H1 (cell line): ENCODE measurements around the gene GSTO1. TPM values are rescaled to one million over a fixed set of nuclear protein-coding genes. Genes with fewer than 3 reads are reported as not detected.

Source experiments
- CTCF ChIA-PET: fragments of 300-600 bp; sonication (Branson Sonifier 250); formaldehyde crosslinking; loops from one replicate; lab custom pipeline; 2021; ENCODE audit not compliant: partially characterized antibody; lab: Charles Lee
- POLR2A ChIA-PET: fragments of 300-600 bp; sonication (Branson Sonifier 250); formaldehyde crosslinking; loops from one replicate; lab custom pipeline; 2021; ENCODE audit warnings: inconsistent platforms; ENCODE audit not compliant: partially characterized antibody; lab: Charles Lee
- DNase-seq, 2 experiments: peaks; one replicate each; pipeline versions ENCODE4 v3.0.0 to v3.0.0-alpha.2; 2010 to 2022; ENCODE audit warnings: low spot score in 2 of 2, low read depth in 1 of 2, mixed read lengths in 1 of 2
- FAIRE-seq: peaks from 2 replicates; lab custom pipeline; 2011; peaks lifted over from hg19 to GRCh38; lab: Jason Lieb, UNC
- H2AFZ ChIP-seq: 2 replicates; pipeline ENCODE4 v1.8.1; 2012; ENCODE audit warnings: low read length, inconsistent platforms
- H2AK5ac ChIP-seq: 2 replicates; pipeline ENCODE4 v1.6.1; 2013; ENCODE audit warnings: low read depth, low read length
- H2BK120ac ChIP-seq: replicated peaks from 2 replicates; pipeline ENCODE3; 2013; ENCODE audit warnings: low read depth, low read length, inconsistent platforms
- H2BK12ac ChIP-seq: 2 replicates; pipeline ENCODE4 v1.6.1; 2013; ENCODE audit warnings: low read depth, low read length
- H2BK15ac ChIP-seq: 2 replicates; pipeline ENCODE4 v1.6.1; 2013; ENCODE audit warnings: low read length
- H2BK20ac ChIP-seq: 2 replicates; pipeline ENCODE4 v1.6.1; 2013; ENCODE audit warnings: low read length
- H2BK5ac ChIP-seq: 2 replicates; pipeline ENCODE4 v1.6.1; 2013; ENCODE audit warnings: low read depth, low read length
- H3K14ac ChIP-seq: 2 replicates; pipeline ENCODE4 v1.6.1; 2013; ENCODE audit warnings: inconsistent platforms; ENCODE audit not compliant: insufficient read length
- H3K18ac ChIP-seq: 2 replicates; pipeline ENCODE4 v1.6.1; 2013; ENCODE audit warnings: low read length; ENCODE audit errors: extremely low read depth
- H3K23ac ChIP-seq: 2 replicates; pipeline ENCODE4 v1.6.1; 2013; ENCODE audit warnings: inconsistent platforms; ENCODE audit not compliant: insufficient read length
- H3K23me2 ChIP-seq: 2 replicates; pipeline ENCODE4 v1.6.1; 2013; ENCODE audit warnings: low read depth, low read length
- H3K27ac ChIP-seq: 2 replicates; pipeline ENCODE4 v1.6.1; 2011; ENCODE audit warnings: low read depth, low read length, inconsistent platforms
- H3K27me3 ChIP-seq, 4 experiments: replicated peaks in 1 of 4; 1 replicate in 1 of 4; 2 replicates in 3 of 4; pipeline versions ENCODE4 v1.6.1 to v1.8.1; 2011 to 2013; ENCODE audit warnings: low read length in 3 of 4, mild to moderate bottlenecking in 3 of 4, inconsistent platforms in 2 of 4, mixed read lengths in 2 of 4, moderate library complexity in 1 of 4; ENCODE audit not compliant: control insufficient read depth in 3 of 4, insufficient read depth in 3 of 4; ENCODE audit errors: extremely low read depth in 1 of 4
- H3K36me3 ChIP-seq, 4 experiments: 2 replicates each; pipeline versions ENCODE4 v1.6.1 to v1.8.1; 2011 to 2013; ENCODE audit warnings: mild to moderate bottlenecking in 4 of 4, low read length in 3 of 4, moderate library complexity in 2 of 4, control low read depth in 1 of 4, inconsistent platforms in 1 of 4; ENCODE audit not compliant: insufficient read depth in 4 of 4, control insufficient read depth in 2 of 4
- H3K4ac ChIP-seq: replicated peaks from 2 replicates; pipeline ENCODE3; 2013; ENCODE audit warnings: low read length, low read depth, mixed read lengths, inconsistent platforms; ENCODE audit not compliant: insufficient read length
- H3K4me1 ChIP-seq, 4 experiments: replicated peaks in 1 of 4; 1 replicate in 1 of 4; 2 replicates in 3 of 4; pipeline versions ENCODE4 v1.6.1 to v1.8.1; 2011 to 2013; ENCODE audit warnings: low read length in 3 of 4, inconsistent platforms in 2 of 4, mixed read lengths in 1 of 4; ENCODE audit not compliant: insufficient read depth in 4 of 4, control insufficient read depth in 3 of 4
- H3K4me2 ChIP-seq, 2 experiments: 2 replicates each; pipeline versions ENCODE4 v1.6.1 to v1.8.1; 2011 to 2013; ENCODE audit warnings: low read depth in 2 of 2, low read length in 2 of 2, control low read depth in 1 of 2, inconsistent platforms in 1 of 2, mild to moderate bottlenecking in 1 of 2; ENCODE audit not compliant: insufficient read depth in 1 of 2
- H3K4me3 ChIP-seq, 4 experiments: fragments of 200-600, 300-600 bp in 1 of 4; sonication (generic), shearing (Covaris generic), sonication (Bioruptor Twin) in 1 of 4; 2 replicates each; pipeline versions ENCODE4 v1.5.1 to v1.8.1; 2011 to 2016; ENCODE audit warnings: low read length in 4 of 4, low read depth in 3 of 4, control low read depth in 2 of 4, inconsistent platforms in 2 of 4, mild to moderate bottlenecking in 2 of 4, mixed read lengths in 1 of 4, moderate library complexity in 1 of 4; ENCODE audit not compliant: insufficient read depth in 2 of 4; ENCODE audit errors: extremely low read depth in 1 of 4
- H3K56ac ChIP-seq: replicated peaks from 2 replicates; pipeline ENCODE3; 2013; ENCODE audit warnings: low read depth, mild to moderate bottlenecking, mixed read lengths, low read length, inconsistent platforms; ENCODE audit not compliant: insufficient read length
- H3K79me1 ChIP-seq: 2 replicates; pipeline ENCODE4 v1.6.1; 2013; ENCODE audit warnings: low read depth, low read length, control low read depth
- H3K79me2 ChIP-seq, 2 experiments: 2 replicates each; pipeline versions ENCODE4 v1.6.1 to v1.8.1; 2012 to 2013; ENCODE audit warnings: low read length in 2 of 2, mild to moderate bottlenecking in 2 of 2, inconsistent platforms in 1 of 2; ENCODE audit not compliant: insufficient read depth in 2 of 2, control insufficient read depth in 1 of 2
- H3K9ac ChIP-seq, 4 experiments: replicated peaks in 1 of 4; 1 replicate in 1 of 4; 2 replicates in 3 of 4; pipeline versions ENCODE4 v1.6.1 to v1.8.1; 2011 to 2013; ENCODE audit warnings: low read depth in 3 of 4, low read length in 3 of 4, control low read depth in 2 of 4, mild to moderate bottlenecking in 2 of 4, moderate library complexity in 2 of 4, inconsistent platforms in 1 of 4; ENCODE audit errors: extremely low read depth in 1 of 4
- H3K9me3 ChIP-seq, 2 experiments: 2 replicates each; pipeline versions ENCODE4 v1.6.1 to v1.8.1; 2012 to 2013; ENCODE audit warnings: mild to moderate bottlenecking in 2 of 2, moderate library complexity in 2 of 2, control low read depth in 1 of 2, inconsistent platforms in 1 of 2, low read depth in 1 of 2, low read length in 1 of 2, mixed read lengths in 1 of 2; ENCODE audit not compliant: insufficient read depth in 2 of 2
- H4K20me1 ChIP-seq, 2 experiments: replicated peaks in 1 of 2; 2 replicates each; pipeline versions ENCODE3 to v1.8.1; 2011 to 2013; ENCODE audit warnings: inconsistent platforms in 2 of 2, low read length in 2 of 2, mild to moderate bottlenecking in 1 of 2; ENCODE audit not compliant: insufficient read depth in 2 of 2, control insufficient read depth in 1 of 2
- H4K5ac ChIP-seq: 2 replicates; pipeline ENCODE4 v1.6.1; 2013; ENCODE audit warnings: low read length, low read depth, mixed read lengths, inconsistent platforms; ENCODE audit not compliant: insufficient read length
- H4K8ac ChIP-seq: 2 replicates; pipeline ENCODE4 v1.8.0; 2013; ENCODE audit warnings: mild to moderate bottlenecking, moderate library complexity, low read length, inconsistent platforms; ENCODE audit not compliant: insufficient read depth; ENCODE audit errors: extremely low read depth
- H4K91ac ChIP-seq: replicated peaks from 2 replicates; pipeline ENCODE3; 2013; ENCODE audit warnings: low read length, mixed read lengths, inconsistent platforms; ENCODE audit not compliant: insufficient read length
- BCL11A ChIP-seq, 2 experiments: IDR thresholded peaks; one replicate each; pipeline ENCODE4 v1.6.1; 2011; ENCODE audit warnings: low read depth in 2 of 2, low read length in 2 of 2, mild to moderate bottlenecking in 2 of 2
- CHD2 ChIP-seq: IDR thresholded peaks from 2 replicates; pipeline ENCODE4 v1.6.1; 2012; ENCODE audit warnings: low read length, improper control_type of control experiment
- EP300 ChIP-seq, 2 experiments: IDR thresholded peaks; 1 replicate in 1 of 2; 2 replicates in 1 of 2; pipeline ENCODE4 v1.6.1; 2011 to 2012; ENCODE audit warnings: low read depth in 2 of 2, low read length in 2 of 2, mild to moderate bottlenecking in 2 of 2, borderline replicate concordance in 1 of 2, inconsistent platforms in 1 of 2, moderate library complexity in 1 of 2
- EZH2 ChIP-seq: fragments of 200-600 bp; sonication (generic); IDR thresholded peaks from 2 replicates; pipeline ENCODE4 v1.7.1; 2012; ENCODE audit warnings: low read depth, mild to moderate bottlenecking, moderate library complexity, low read length, inconsistent platforms; ENCODE audit not compliant: severe bottlenecking
- GTF2F1 ChIP-seq: IDR thresholded peaks from 2 replicates; pipeline ENCODE4 v1.6.1; 2012; ENCODE audit warnings: low read depth, low read length, improper control_type of control experiment, borderline replicate concordance
- JUN ChIP-seq: IDR thresholded peaks from 2 replicates; pipeline ENCODE4 v1.6.1; 2011; ENCODE audit warnings: low read depth, mild to moderate bottlenecking, improper control_type of control experiment, low read length
- JUND ChIP-seq: IDR thresholded peaks from 2 replicates; pipeline ENCODE4 v1.6.1; 2011; ENCODE audit warnings: mild to moderate bottlenecking, improper control_type of control experiment, low read length
- KDM4A ChIP-seq: IDR thresholded peaks from one replicate; pipeline ENCODE4 v1.7.1; 2012; ENCODE audit warnings: low read depth, mild to moderate bottlenecking, moderate library complexity, low read length, inconsistent platforms; ENCODE audit not compliant: severe bottlenecking
- NRF1 ChIP-seq: IDR thresholded peaks from 2 replicates; pipeline ENCODE4 v1.6.1; 2011; ENCODE audit warnings: mild to moderate bottlenecking, low read depth, low read length, improper control_type of control experiment
- POLR2AphosphoS5 ChIP-seq: IDR thresholded peaks from 2 replicates; pipeline ENCODE4 v1.6.1; 2011; ENCODE audit warnings: low read depth, low read length
- RNF2 ChIP-seq: fragments of 200-900, 300-1000 bp; sonication (generic); IDR thresholded peaks from 2 replicates; pipeline ENCODE4 v1.7.1; 2016; ENCODE audit warnings: borderline replicate concordance, low read depth, mild to moderate bottlenecking, antibody characterized with exemption, low read length; ENCODE audit not compliant: poor library complexity, severe bottlenecking; ENCODE audit errors: missing control alignments
- SP4 ChIP-seq: IDR thresholded peaks from 2 replicates; pipeline ENCODE4 v1.6.1; 2012; ENCODE audit warnings: low read length, inconsistent platforms
- TBP ChIP-seq: IDR thresholded peaks from 2 replicates; pipeline ENCODE4 v1.6.1; 2011; ENCODE audit warnings: low read depth, low read length, improper control_type of control experiment
- TCF12 ChIP-seq: IDR thresholded peaks from 2 replicates; pipeline ENCODE4 v1.6.1; 2011; ENCODE audit warnings: low read depth, mild to moderate bottlenecking, low read length
- WGBS, 2 experiments: shearing (Covaris generic) in 1 of 2; methylation state at CpG; one replicate each; pipeline versions ENCODE4 v1.1.6 to v1.1.7; 2013 to 2015; ENCODE audit warnings: low lambda C conversion rate in 2 of 2, mixed read lengths in 2 of 2, inconsistent platforms in 1 of 2, low coverage in 1 of 2, missing lambda C conversion rate in 1 of 2; ENCODE audit not compliant: insufficient replicate concordance in 2 of 2, insufficient coverage in 1 of 2, insufficient read length in 1 of 2; ENCODE audit errors: extremely low coverage in 1 of 2, missing lambda C conversion rate in 1 of 2; 5-methylcytosine and 5-hydroxymethylcytosine counted together
- polyA plus RNA-seq, 7 experiments: library from polyadenylated mRNA; depleted of rRNA in 3 of 7; stranded (reverse) in 5 of 7; unstranded in 2 of 7; fragments of >200 nt in 5 of 7; fragments of 200-250 nt in 2 of 7; gene quantifications; 1 replicate in 5 of 7; 2 replicates in 1 of 7; 4 replicates in 1 of 7; pipeline versions ENCODE4 v1.2.1 to v1.2.3, GENCODE V29; 2011 to 2013; ENCODE audit warnings: missing spikeins in 2 of 7, mixed read lengths in 2 of 7
- total RNA-seq: library from RNA; stranded (reverse); fragmentation: NEBNext Ultra II Directional; extraction: Animal tissue kit (Norgen Biotek cat#: 25700); gene quantifications from 2 replicates; pipeline ENCODE4 v1.2.1, GENCODE V29; 2021

GSTO1 gene
- total and polyA plus RNA-seq, 2 of the 8 experiments (the other 6 are each of a cell fraction or from before 2014, with no cell fraction given) = 22.4 to 32.5 TPM

DNA sequence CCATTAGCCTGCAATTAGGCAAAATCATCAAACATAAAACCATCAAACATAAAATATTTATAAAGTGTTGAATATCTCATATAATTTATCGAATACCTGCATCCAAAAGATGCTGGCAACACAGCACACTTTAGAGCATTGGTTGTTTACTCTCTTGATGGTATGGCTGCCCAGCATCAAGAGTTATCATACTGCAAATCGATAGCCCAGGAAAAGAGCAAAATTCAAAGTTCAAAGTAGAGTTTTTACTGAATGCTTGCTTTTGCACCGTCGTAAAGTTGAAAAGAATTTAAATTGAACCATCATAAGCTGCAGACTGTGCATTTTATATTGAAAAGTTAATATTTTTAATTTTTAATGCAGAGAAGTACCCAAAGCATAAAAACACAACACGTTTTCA, 10.1 kb downstream of the GSTO1 start:
- no peak overlapping the region for H2BK120ac ChIP-seq
- no peak overlapping the region for H2BK15ac ChIP-seq
- no peaks in the 10 kb centered on the region for H3K23me2 ChIP-seq
- no peak overlapping the region for H3K56ac ChIP-seq
- H3K23ac ChIP-seq = no peak overlapping the region
- H4K8ac ChIP-seq = no peak overlapping the region
- peaks cover 2% of the 10 kb centered on the region in 2 experiments for H4K20me1 ChIP-seq
- peaks cover 0 to 4% (median 2%) of the 10 kb centered on the region in 4 experiments; a peak in 2 of 7 replicates for H3K4me1 ChIP-seq
- H4K91ac ChIP-seq = no peak overlapping the region
- no peaks in the 10 kb centered on the region for H3K27me3 ChIP-seq
- DNase-seq = no peak
- H3K36me3 ChIP-seq = peaks cover 0 to 43% (median 3%) of the 10 kb centered on the region in 4 experiments; a peak in 5 of 8 replicates
- no peak overlapping the region for H2BK12ac ChIP-seq
- ChIA-PET POLR2A (no interaction called here), CTCF (no interaction called here)
- TF ChIP-seq POLR2AphosphoS5 = no peak
- no peak for TF ChIP-seq NRF1
- TF ChIP-seq KDM4A = no peak
- no peak for TF ChIP-seq GTF2F1
- TF ChIP-seq SP4 = no peak
- no peak for TF ChIP-seq EP300 (IDR thresholded peaks at IDR 0.05; ENCODE audit: borderline replicate concordance in 1 of 2, low read depth in 2 of 2, low read length in 2 of 2)
- no peak for TF ChIP-seq JUN
- TF ChIP-seq CHD2 = no peak
- no peak for TF ChIP-seq EZH2
- TF ChIP-seq TBP = no peak
- no peak for TF ChIP-seq JUND
- no peak for TF ChIP-seq TCF12
- no peak for TF ChIP-seq BCL11A (IDR thresholded peaks at IDR 0.05; ENCODE audit: low read depth in 2 of 2, low read length in 2 of 2)
- TF ChIP-seq RNF2 = no peak
- FAIRE-seq = no peak
- H3K9me3 ChIP-seq = no peaks in the 10 kb centered on the region
- no peak overlapping the region for H2AFZ ChIP-seq
- no peak overlapping the region for H3K9ac ChIP-seq
- H2AK5ac ChIP-seq = no peak overlapping the region
- no peak overlapping the region for H4K5ac ChIP-seq
- H3K27ac ChIP-seq = no peak overlapping the region
- no peak overlapping the region for H2BK5ac ChIP-seq
- H3K4ac ChIP-seq = no peak overlapping the region
- H3K79me1 ChIP-seq = peaks cover 2% of the 10 kb centered on the region; the same call in 1 of the 2 replicates
- H3K4me2 ChIP-seq = no peak overlapping the region
- 94% methylated on average over 5 of the region's 5 CpGs; no CpG with 5 or more reads in 1 of the 2 experiments for WGBS, 2 experiments
- H2BK20ac ChIP-seq = no peak overlapping the region
- H3K4me3 ChIP-seq = no peak overlapping the region
- H3K14ac ChIP-seq = no peak overlapping the region
- H3K18ac ChIP-seq = no peak overlapping the region
- peaks cover 0 to 48% of the 10 kb centered on the region in 2 experiments; a peak in 3 of 4 replicates for H3K79me2 ChIP-seq
